ENCODE data around the gene ZDHHC22. TPM values are rescaled to one million over a fixed set of nuclear protein-coding genes. Genes with fewer than 3 reads are reported as not detected.
"Not testable (repeated sequence)": the region's sequence is repeated elsewhere in the genome, so short reads cannot be mapped to it uniquely, and the experiment has no call there.

The ZDHHC22 gene
- total RNA-seq, 1 experiment from 2014 or later = 13.4 TPM

- not testable (repeated sequence) for H3K27ac ChIP-seq, H3K27me3 ChIP-seq, H3K4me3 ChIP-seq, H3K4me1 ChIP-seq, DNase-seq, H3K36me3 ChIP-seq
- H3K9me3 ChIP-seq (replicated peaks) = peaks cover 11% of the 10 kb centered on the region
Measured at GRCh38 chr14:77173911-77174617, 32.5 kb upstream of the ZDHHC22 start.

GRCh38 chr14:77172916-77173315 lies 31.3 kb upstream of the ZDHHC22 start:
- DNase-seq = no peak
- Histone ChIP-seq H3K9me3 (replicated peaks) (peaks cover 11% of the 10 kb centered on the region), H3K27ac (no peak overlapping the region), H3K4me1 (0 out of 2 replicates have a peak, but pooled peaks cover 3% of the 10 kb centered on the region), H3K27me3 (no peaks in the 10 kb centered on the region), H3K36me3 (no peaks in the 10 kb centered on the region), H3K4me3 (no peak overlapping the region)

- peaks cover 11% of the 10 kb centered on the region for H3K9me3 ChIP-seq (replicated peaks)
- H3K4me3 ChIP-seq = no peak overlapping the region
- H3K36me3 ChIP-seq = no peaks in the 10 kb centered on the region
- no peaks in the 10 kb centered on the region for H3K4me1 ChIP-seq
- no peak for DNase-seq
- no peak overlapping the region for H3K27ac ChIP-seq
- no peaks in the 10 kb centered on the region for H3K27me3 ChIP-seq
Measured at GRCh38 chr14:77170045-77170444, 28.5 kb upstream of the ZDHHC22 start.

- DNase-seq = no peak
- H3K27ac ChIP-seq = no peak overlapping the region
- peaks cover 3% of the 10 kb centered on the region; the same call in 1 of the 2 replicates for H3K4me1 ChIP-seq
- no peaks in the 10 kb centered on the region for H3K9me3 ChIP-seq (replicated peaks)
- no peaks in the 10 kb centered on the region for H3K27me3 ChIP-seq
- H3K36me3 ChIP-seq = no peaks in the 10 kb centered on the region
- H3K4me3 ChIP-seq = no peak overlapping the region
Measured at GRCh38 chr14:77161011-77161410, 19.4 kb upstream of the ZDHHC22 start.

- Histone ChIP-seq H3K27me3 (no peaks in the 10 kb centered on the region), H3K9me3 (replicated peaks) (no peaks in the 10 kb centered on the region), H3K4me3 (peak overlapping the region; percentile 41; the same call in 1 of the 2 replicates), H3K36me3 (no peaks in the 10 kb centered on the region), H3K27ac (peak overlapping the region; percentile 21; the same call in 1 of the 2 replicates), H3K4me1 (peaks cover 17% of the 10 kb centered on the region)
- peak in 1 of 2 experiments; percentile 24 for DNase-seq
Measured at GRCh38 chr14:77158882-77159255, 17.3 kb upstream of the ZDHHC22 start.

- H3K27me3 ChIP-seq = no peaks in the 10 kb centered on the region
- no peaks in the 10 kb centered on the region for H3K9me3 ChIP-seq (replicated peaks)
- H3K4me1 ChIP-seq = peaks cover 20% of the 10 kb centered on the region
- peak overlapping the region; percentile 41 for H3K4me3 ChIP-seq
- peak; percentile 86 to 87 for DNase-seq
- no peaks in the 10 kb centered on the region for H3K36me3 ChIP-seq
- peak overlapping the region; percentile 21 for H3K27ac ChIP-seq
Measured at GRCh38 chr14:77158175-77158881, 16.7 kb upstream of the ZDHHC22 start.

- no peaks in the 10 kb centered on the region for H3K9me3 ChIP-seq (replicated peaks)
- H3K4me1 ChIP-seq = peaks cover 20% of the 10 kb centered on the region
- no peaks in the 10 kb centered on the region for H3K27me3 ChIP-seq
- H3K36me3 ChIP-seq = no peaks in the 10 kb centered on the region
- peak overlapping the region; percentile 21 for H3K27ac ChIP-seq
- DNase-seq = no peak
- peak overlapping the region; percentile 41; the same call in 1 of the 2 replicates for H3K4me3 ChIP-seq
Measured at GRCh38 chr14:77157740-77158139, 16.1 kb upstream of the ZDHHC22 start.

GRCh38 chr14:77155083-77155482 lies 13.5 kb upstream of the ZDHHC22 start:
- no peaks in the 10 kb centered on the region for H3K27me3 ChIP-seq
- H3K4me3 ChIP-seq = no peak overlapping the region
- no peak overlapping the region for H3K27ac ChIP-seq
- H3K4me1 ChIP-seq = peaks cover 20% of the 10 kb centered on the region
- no peaks in the 10 kb centered on the region for H3K36me3 ChIP-seq
- no peaks in the 10 kb centered on the region for H3K9me3 ChIP-seq (replicated peaks)
- no peak for DNase-seq

- Histone ChIP-seq H3K9me3 (replicated peaks) (no peaks in the 10 kb centered on the region), H3K27ac (no peak overlapping the region), H3K4me3 (no peak overlapping the region), H3K36me3 (no peaks in the 10 kb centered on the region), H3K4me1 (peaks cover 20% of the 10 kb centered on the region), H3K27me3 (no peaks in the 10 kb centered on the region)
- peak; percentile 60 to 71 for DNase-seq
Measured at GRCh38 chr14:77154421-77154820, 12.8 kb upstream of the ZDHHC22 start.

GRCh38 chr14:77153802-77154201 lies 12.2 kb upstream of the ZDHHC22 start:
- no peaks in the 10 kb centered on the region for H3K9me3 ChIP-seq (replicated peaks)
- peaks cover 23% of the 10 kb centered on the region for H3K4me1 ChIP-seq
- H3K4me3 ChIP-seq = no peak overlapping the region
- no peak overlapping the region for H3K27ac ChIP-seq
- H3K36me3 ChIP-seq = no peaks in the 10 kb centered on the region
- H3K27me3 ChIP-seq = no peaks in the 10 kb centered on the region
- DNase-seq = no peak

GRCh38 chr14:77151918-77152588 lies 10.5 kb upstream of the ZDHHC22 start:
- peaks cover 23% of the 10 kb centered on the region for H3K4me1 ChIP-seq
- no peak overlapping the region for H3K27ac ChIP-seq
- H3K4me3 ChIP-seq = no peak overlapping the region
- H3K9me3 ChIP-seq (replicated peaks) = no peaks in the 10 kb centered on the region
- H3K36me3 ChIP-seq = no peaks in the 10 kb centered on the region
- peak in 1 of 2 experiments; percentile 56 for DNase-seq
- no peaks in the 10 kb centered on the region for H3K27me3 ChIP-seq

GRCh38 chr14:77151245-77151644 lies 9.7 kb upstream of the ZDHHC22 start:
- no peaks in the 10 kb centered on the region for H3K36me3 ChIP-seq
- no peaks in the 10 kb centered on the region for H3K9me3 ChIP-seq (replicated peaks)
- no peak overlapping the region for H3K27ac ChIP-seq
- H3K4me1 ChIP-seq = peaks cover 23% of the 10 kb centered on the region
- DNase-seq = peak; percentile 36 to 55
- H3K4me3 ChIP-seq = no peak overlapping the region
- H3K27me3 ChIP-seq = no peaks in the 10 kb centered on the region

- peak; percentile 40 to 64 for DNase-seq
- H3K4me1 ChIP-seq = peaks cover 7% of the 10 kb centered on the region
- H3K9me3 ChIP-seq (replicated peaks) = no peaks in the 10 kb centered on the region
- H3K36me3 ChIP-seq = no peaks in the 10 kb centered on the region
- no peak overlapping the region for H3K27ac ChIP-seq
- no peaks in the 10 kb centered on the region for H3K27me3 ChIP-seq
- no peak overlapping the region for H3K4me3 ChIP-seq
Measured at GRCh38 chr14:77148510-77149231, 7.1 kb upstream of the ZDHHC22 start.

- no peak overlapping the region for H3K27ac ChIP-seq
- no peak overlapping the region for H3K4me3 ChIP-seq
- H3K9me3 ChIP-seq (replicated peaks) = no peaks in the 10 kb centered on the region
- H3K27me3 ChIP-seq = no peaks in the 10 kb centered on the region
- peaks cover 6% of the 10 kb centered on the region for H3K4me1 ChIP-seq
- peak in 1 of 2 experiments; percentile 53 for DNase-seq
- H3K36me3 ChIP-seq = no peaks in the 10 kb centered on the region
Measured at GRCh38 chr14:77145975-77146740, 4.6 kb upstream of the ZDHHC22 start.
